OCI-LY1 (cell line): ENCODE measurements around the gene RPS17.
"Not testable (repeated sequence)": the region's sequence is repeated elsewhere in the genome, so short reads cannot be mapped to it uniquely, and the experiment has no call there.

ENCODE experiments used
- EZH2 ChIP-seq: fragments of 200-600 bp; sonication (generic), shearing (Covaris generic); IDR thresholded peaks from 2 replicates; pipeline ENCODE4 v1.8.0; 2017; ENCODE audit warnings: borderline replicate concordance, mixed run types, mild to moderate bottlenecking, antibody characterized with exemption, low read length, moderate library complexity, mixed read lengths
- TF ChIP-seq, protein P1 (sequence below): fragments of 200-600 bp; sonication (generic), shearing (Covaris generic); IDR thresholded peaks from 2 replicates; pipeline ENCODE4 v1.5.1; 2017; ENCODE audit warnings: mild to moderate bottlenecking, antibody characterized with exemption, low read length, moderate library complexity, mixed read lengths

GRCh38 chr15:82535151-82535550 lies 5.1 kb downstream of the RPS17 start:
- TF ChIP-seq, protein P1, sequence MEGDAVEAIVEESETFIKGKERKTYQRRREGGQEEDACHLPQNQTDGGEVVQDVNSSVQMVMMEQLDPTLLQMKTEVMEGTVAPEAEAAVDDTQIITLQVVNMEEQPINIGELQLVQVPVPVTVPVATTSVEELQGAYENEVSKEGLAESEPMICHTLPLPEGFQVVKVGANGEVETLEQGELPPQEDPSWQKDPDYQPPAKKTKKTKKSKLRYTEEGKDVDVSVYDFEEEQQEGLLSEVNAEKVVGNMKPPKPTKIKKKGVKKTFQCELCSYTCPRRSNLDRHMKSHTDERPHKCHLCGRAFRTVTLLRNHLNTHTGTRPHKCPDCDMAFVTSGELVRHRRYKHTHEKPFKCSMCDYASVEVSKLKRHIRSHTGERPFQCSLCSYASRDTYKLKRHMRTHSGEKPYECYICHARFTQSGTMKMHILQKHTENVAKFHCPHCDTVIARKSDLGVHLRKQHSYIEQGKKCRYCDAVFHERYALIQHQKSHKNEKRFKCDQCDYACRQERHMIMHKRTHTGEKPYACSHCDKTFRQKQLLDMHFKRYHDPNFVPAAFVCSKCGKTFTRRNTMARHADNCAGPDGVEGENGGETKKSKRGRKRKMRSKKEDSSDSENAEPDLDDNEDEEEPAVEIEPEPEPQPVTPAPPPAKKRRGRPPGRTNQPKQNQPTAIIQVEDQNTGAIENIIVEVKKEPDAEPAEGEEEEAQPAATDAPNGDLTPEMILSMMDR, result not testable (repeated sequence)
- TF ChIP-seq EZH2, result not testable (repeated sequence)
